Measurements from ENCODE around the gene CCNE1.

CCNE1 gene

GRCh38 chr19:29849208-29849607 lies 37.4 kb downstream of the CCNE1 start:
- FAIRE-seq = no peak

- no peak for FAIRE-seq
Measured at GRCh38 chr19:29850482-29850881, 38.7 kb downstream of the CCNE1 start.

DNA sequence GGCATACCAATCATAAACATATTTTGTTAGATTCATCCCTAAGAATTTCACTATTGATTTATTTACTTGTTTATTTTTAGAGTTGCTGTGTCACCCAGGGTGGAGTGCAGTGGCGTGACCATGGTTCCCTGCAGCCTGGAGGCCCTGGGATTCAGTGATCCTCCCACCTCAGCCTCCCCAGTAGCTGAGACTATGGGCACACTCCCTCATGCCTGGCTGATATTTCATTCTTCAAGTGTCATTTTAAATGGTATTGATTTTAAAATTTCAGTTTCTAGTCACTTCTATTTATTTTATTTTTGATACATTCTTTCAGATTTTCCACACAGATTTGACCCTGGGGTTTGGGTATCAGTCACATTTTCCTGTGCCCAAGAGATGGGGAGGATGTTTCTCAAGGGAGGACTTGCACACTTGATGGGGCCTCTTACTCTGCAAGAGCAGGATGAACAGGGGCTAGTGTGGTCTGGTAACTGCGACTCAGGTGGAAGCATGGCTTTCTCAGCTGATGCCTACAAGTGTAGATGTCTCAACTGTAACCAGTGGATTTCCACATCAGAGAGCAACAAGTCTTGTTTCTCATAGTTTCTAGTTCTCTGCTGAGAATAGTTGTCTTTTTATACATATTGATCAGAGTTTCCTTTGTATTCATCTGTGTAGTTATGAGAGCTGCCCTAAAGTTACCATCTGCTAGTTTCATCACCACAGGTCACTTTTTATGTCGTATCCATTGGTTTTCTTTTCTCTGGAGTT lies 40.2 kb downstream of the CCNE1 start:
- FAIRE-seq = no peak

- no peak for FAIRE-seq
Measured at GRCh38 chr19:29854033-29854432, 42.2 kb downstream of the CCNE1 start.

- FAIRE-seq = no peak
Measured at GRCh38 chr19:29855087-29855486, 43.3 kb downstream of the CCNE1 start.

GRCh38 chr19:29855741-29856500 lies 44.1 kb downstream of the CCNE1 start:
- FAIRE-seq = no peak

GRCh38 chr19:29858000-29858596 lies 46.3 kb downstream of the CCNE1 start:
- FAIRE-seq = no peak

- no peak for FAIRE-seq
Measured at GRCh38 chr19:29858621-29859020, 46.8 kb downstream of the CCNE1 start.

GRCh38 chr19:29860492-29860891 lies 48.7 kb downstream of the CCNE1 start:
- no peak for FAIRE-seq

GRCh38 chr19:29861574-29861973 lies 49.8 kb downstream of the CCNE1 start:
- FAIRE-seq = no peak

- FAIRE-seq = no peak
Measured at GRCh38 chr19:29866011-29866410, 54.2 kb downstream of the CCNE1 start.

DNA sequence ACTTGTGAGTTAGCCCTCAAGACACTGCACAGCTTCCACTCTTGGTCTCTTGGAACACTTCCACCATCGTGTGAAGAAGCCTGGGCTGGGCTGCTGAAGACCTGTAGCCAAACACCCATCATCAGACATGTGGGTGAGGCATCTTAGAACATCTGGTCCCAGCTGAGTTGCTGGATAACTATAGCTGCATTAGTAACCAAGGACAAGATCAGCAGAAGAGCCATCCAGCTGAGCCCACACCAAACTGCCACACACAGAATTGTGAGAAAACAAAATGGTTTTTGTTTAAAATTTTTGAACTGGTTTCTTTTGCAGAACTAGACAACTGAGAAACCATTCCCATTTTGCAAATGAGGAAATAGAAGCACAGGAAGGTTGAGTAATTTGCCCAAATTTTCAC lies 56.2 kb downstream of the CCNE1 start:
- no peak for FAIRE-seq

DNA sequence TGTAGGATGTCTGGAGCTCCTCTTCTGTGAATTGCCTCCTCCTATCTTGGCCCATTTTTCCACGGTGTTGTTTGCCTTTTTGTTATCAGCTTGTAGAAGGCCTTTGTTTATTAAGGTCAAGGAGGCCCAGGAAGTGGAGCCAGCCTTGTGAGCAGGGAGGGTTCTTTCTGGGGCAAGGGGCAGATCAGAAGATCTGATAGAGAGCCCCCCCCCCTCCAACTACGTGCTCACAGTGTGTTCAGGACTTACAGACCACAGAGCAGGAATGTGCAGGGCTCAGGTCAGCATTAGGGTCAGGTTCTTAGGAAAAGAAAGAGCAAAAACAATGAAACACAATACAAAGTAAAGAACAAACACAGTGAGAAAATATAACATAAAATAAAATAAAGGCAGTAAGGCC lies 59.4 kb downstream of the CCNE1 start:
- no peak for FAIRE-seq

DNA sequence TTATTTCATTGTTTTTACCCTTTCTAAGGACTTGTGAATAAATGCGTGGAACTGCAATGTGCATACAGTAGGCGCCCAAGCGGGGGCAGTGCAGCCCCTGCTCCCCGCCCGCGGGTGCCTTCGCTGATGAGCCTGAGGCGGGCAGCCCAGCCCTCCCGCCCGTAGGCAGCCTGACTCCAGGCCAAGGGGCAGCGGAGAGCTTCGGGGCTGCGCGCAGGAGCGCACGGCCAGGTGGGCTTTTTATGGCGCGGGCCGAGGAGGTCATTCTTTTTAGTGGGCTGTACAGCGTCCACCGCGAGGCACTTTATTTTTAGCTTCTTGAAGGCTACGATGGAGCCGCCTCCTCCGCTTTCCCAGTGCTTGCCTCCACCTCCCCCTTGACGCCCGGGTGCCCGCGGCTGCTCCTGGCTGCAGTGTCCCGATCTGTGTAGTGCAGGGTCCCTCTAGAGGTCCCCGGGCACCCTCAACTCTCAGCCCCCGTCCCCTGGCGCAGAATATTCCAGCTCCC lies 60.5 kb downstream of the CCNE1 start:
- no peak for FAIRE-seq

GRCh38 chr19:29873024-29873800 lies 61.4 kb downstream of the CCNE1 start:
- no peak for FAIRE-seq

All from islet of Langerhans (tissue), 1 donor.